Epithelial cell of prostate (primary cell): ENCODE data around the gene UPF2.
"Not testable (repeated sequence)": the region's sequence is repeated elsewhere in the genome, so short reads cannot be mapped to it uniquely, and the experiment has no call there.

Experiments
- DNase-seq: peaks from one replicate; pipeline ENCODE4 v3.0.0-alpha.2; 2011; ENCODE audit warnings: low read depth, low spot score
- H3K27ac ChIP-seq: fragments of 450-650 bp; 2 replicates; pipeline ENCODE4 v1.5.1; 2017; ENCODE audit warnings: mild to moderate bottlenecking

UPF2 gene

GRCh38 chr10:11909618-11910017 is 133.0 kb downstream of the UPF2 start:
- no peak overlapping the region for H3K27ac ChIP-seq
- no peak for DNase-seq

- no peak overlapping the region for H3K27ac ChIP-seq
- no peak for DNase-seq
These were observed 133.6 kb downstream of the UPF2 start for GRCh38 chr10:11908991-11909390.

- no peak overlapping the region for H3K27ac ChIP-seq
- no peak for DNase-seq
These were observed 134.1 kb downstream of the UPF2 start for GRCh38 chr10:11908536-11908935.

- H3K27ac ChIP-seq = no peak overlapping the region
- DNase-seq = no peak
These were observed 134.7 kb downstream of the UPF2 start for GRCh38 chr10:11907914-11908313.

- no peak overlapping the region for H3K27ac ChIP-seq
- DNase-seq = no peak
These were observed 135.9 kb downstream of the UPF2 start for GRCh38 chr10:11906714-11907113.

GRCh38 chr10:11902646-11903045 is 140.0 kb downstream of the UPF2 start:
- no peak overlapping the region for H3K27ac ChIP-seq

GRCh38 chr10:11901833-11902475 is 140.7 kb downstream of the UPF2 start:
- H3K27ac ChIP-seq = no peak overlapping the region
- DNase-seq = no peak

More at GRCh38 chr10:11902646-11903045, 140.0 kb downstream of the UPF2 start:
- DNase-seq = no peak

- H3K27ac ChIP-seq = no peak overlapping the region
- DNase-seq = no peak
These were observed 141.2 kb downstream of the UPF2 start for GRCh38 chr10:11901454-11901832.

- H3K27ac ChIP-seq = no peak overlapping the region
- no peak for DNase-seq
These were observed 141.6 kb downstream of the UPF2 start for GRCh38 chr10:11901036-11901301.

- DNase-seq = no peak
- H3K27ac ChIP-seq = peak overlapping the region; percentile 88
These were observed 143.3 kb downstream of the UPF2 start for GRCh38 chr10:11899067-11899876.

- peak; percentile 36 for DNase-seq
- peak overlapping the region; percentile 88 for H3K27ac ChIP-seq
These were observed 144.1 kb downstream of the UPF2 start for GRCh38 chr10:11898372-11899066.

- DNase-seq = no peak
- H3K27ac ChIP-seq = peak overlapping the region; percentile 88
These were observed 144.6 kb downstream of the UPF2 start for GRCh38 chr10:11898033-11898371.

GRCh38 chr10:11896549-11897200 is 145.9 kb downstream of the UPF2 start:
- DNase-seq = no peak
- peak overlapping the region; percentile 88 for H3K27ac ChIP-seq

GRCh38 chr10:11895598-11895997 is 147.0 kb downstream of the UPF2 start:
- no peak overlapping the region for H3K27ac ChIP-seq
- DNase-seq = no peak

GRCh38 chr10:11895108-11895466 is 147.5 kb downstream of the UPF2 start:
- H3K27ac ChIP-seq = no peak overlapping the region
- DNase-seq = no peak

GRCh38 chr10:11894381-11895107 is 148.1 kb downstream of the UPF2 start:
- no peak for DNase-seq
- H3K27ac ChIP-seq = no peak overlapping the region

- DNase-seq = no peak
These were observed 148.8 kb downstream of the UPF2 start for GRCh38 chr10:11893749-11894278.

GRCh38 chr10:11891776-11892486 is 150.7 kb downstream of the UPF2 start:
- no peak overlapping the region for H3K27ac ChIP-seq
- DNase-seq = no peak

More at GRCh38 chr10:11893749-11894278, 148.8 kb downstream of the UPF2 start:
- peak overlapping the region; percentile 15 for H3K27ac ChIP-seq

GRCh38 chr10:11889263-11889662 is 153.3 kb downstream of the UPF2 start:
- H3K27ac ChIP-seq, DNase-seq: not testable (repeated sequence)
